GM13977 (cell line): Measurements from ENCODE around the gene RAD52.

Experiments
- DNase-seq: peaks from one replicate; pipeline ENCODE4 v3.0.0; 2012; ENCODE audit warnings: low spot score
- in situ Hi-C: fragments of 300-500 bp; cut with MboI; formaldehyde crosslinking; loops from one replicate; pipeline ENCODE4 v1.12.0; 2022; ENCODE audit warnings: low sequenced_read_pairs, low pct_unique_long_range_greater_than_20kb, mixed read lengths, inconsistent platforms; ENCODE audit not compliant: unreplicated experiment
- TF ChIP-seq, protein P1 (sequence below): IDR thresholded peaks from 2 replicates; pipeline ENCODE4 v1.5.1; 2012; ENCODE audit warnings: mild to moderate bottlenecking, control low read depth; ENCODE audit not compliant: insufficient read depth; ENCODE audit errors: extremely low read depth, missing control alignments

Gene RAD52

DNA sequence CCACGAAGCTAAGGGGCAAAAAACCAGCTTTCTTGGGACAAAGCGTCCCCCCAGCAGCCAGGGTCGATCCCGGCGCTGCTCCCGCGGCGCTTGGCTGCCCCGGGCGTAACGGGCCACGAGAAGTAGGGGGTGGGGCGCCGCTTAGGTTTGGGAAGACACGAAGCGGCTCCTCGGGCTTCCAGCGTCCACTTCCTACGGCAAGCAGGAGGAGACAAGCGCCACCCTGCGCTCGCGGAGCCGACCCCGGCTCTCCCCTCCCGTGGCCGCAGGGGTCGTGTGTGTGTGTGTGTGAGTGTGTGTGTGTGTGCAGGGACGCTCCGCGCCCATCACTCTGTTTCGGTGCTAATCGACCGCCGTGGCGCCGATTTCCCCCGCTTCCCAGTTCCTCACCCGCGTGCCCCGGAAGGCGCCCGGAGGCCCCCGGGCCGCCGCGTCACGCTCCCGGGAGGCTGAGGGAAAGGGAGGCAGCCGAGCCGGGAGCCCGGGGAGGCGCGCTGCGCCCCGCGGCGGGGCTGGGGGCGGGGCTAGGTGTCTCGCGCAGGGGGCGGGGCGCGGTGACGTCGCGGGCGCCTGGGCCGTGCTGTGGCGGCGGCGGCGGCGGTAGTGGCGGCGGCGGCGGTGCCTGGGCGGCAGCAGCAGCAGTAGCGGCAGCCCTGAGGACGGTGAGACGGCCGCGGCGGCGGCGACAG lies 41.3 kb upstream of the RAD52 start, which contains the start of gene ERC1:
Gene ERC1, plus strand, starts transcription at position 563 of the 689 bp plus-strand sequence. CDS start 36,681 bp downstream, outside the sequence.
- TF ChIP-seq, protein P1, sequence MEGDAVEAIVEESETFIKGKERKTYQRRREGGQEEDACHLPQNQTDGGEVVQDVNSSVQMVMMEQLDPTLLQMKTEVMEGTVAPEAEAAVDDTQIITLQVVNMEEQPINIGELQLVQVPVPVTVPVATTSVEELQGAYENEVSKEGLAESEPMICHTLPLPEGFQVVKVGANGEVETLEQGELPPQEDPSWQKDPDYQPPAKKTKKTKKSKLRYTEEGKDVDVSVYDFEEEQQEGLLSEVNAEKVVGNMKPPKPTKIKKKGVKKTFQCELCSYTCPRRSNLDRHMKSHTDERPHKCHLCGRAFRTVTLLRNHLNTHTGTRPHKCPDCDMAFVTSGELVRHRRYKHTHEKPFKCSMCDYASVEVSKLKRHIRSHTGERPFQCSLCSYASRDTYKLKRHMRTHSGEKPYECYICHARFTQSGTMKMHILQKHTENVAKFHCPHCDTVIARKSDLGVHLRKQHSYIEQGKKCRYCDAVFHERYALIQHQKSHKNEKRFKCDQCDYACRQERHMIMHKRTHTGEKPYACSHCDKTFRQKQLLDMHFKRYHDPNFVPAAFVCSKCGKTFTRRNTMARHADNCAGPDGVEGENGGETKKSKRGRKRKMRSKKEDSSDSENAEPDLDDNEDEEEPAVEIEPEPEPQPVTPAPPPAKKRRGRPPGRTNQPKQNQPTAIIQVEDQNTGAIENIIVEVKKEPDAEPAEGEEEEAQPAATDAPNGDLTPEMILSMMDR = no peak
- DNase-seq = peak; percentile 95
- in situ Hi-C loops = no loop called here

DNA sequence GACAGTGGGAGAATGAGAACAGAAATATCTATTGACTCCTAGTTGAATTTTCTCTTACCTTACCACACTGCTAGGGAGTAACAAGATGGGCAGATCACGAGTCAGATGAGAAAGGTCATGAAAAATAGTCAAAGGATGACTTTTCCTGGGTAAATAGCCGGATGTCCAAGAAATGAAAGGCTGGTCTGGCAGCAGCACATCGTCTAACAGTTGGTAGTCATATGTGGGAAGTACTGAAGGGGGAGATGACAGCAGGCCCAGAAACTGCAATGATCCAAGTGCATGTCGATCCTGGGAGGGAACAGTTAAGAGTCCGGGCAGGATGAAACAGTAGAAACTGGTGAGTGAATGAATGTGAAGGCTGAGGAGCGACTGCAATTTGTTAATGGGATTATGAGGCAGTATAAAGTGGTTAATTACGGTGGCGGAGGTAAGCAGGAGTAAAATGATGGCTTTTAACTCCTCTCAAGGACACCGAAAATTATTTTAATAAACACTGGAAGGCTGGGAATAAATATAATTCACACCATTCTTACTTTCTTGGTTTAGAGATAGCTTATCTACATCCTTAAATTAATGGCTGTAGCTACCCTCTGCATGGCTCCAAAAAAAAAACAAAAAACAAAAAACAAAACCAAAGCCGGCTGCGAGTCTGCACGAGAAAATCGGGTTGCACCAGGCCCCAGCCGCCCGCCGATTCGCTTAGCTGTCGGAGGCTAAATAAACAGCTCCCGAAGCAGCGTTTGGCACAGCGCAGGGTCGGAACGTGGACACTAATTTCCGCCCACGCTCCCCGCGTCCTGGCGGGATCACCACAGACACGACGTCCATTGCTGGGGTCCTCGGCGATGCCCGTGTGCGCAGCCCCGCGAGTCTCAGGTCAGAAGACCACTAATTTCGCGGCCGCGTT lies 40.5 kb upstream of the RAD52 start:
- peak; percentile 54 for DNase-seq
- in situ Hi-C loops = no loop called here
- TF ChIP-seq, protein P1 = no peak

DNA sequence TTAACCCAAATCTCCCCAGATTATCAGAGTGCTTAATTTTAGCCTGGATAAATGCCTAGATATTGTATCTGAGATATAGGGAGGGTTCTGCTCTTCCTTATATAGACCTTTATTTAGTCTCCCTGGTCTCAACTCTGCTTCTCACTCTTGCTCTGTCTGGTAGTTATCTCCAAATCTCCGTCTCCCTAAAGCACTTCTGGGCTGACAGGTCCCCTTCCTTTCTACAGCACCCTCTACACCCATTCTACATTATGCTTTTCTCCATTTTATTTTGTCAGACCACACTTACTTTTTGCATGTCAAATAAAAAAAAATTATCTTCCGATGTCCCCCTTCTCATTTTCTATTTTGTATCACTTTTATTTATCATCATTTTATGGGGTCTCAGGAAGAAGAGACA lies 39.6 kb upstream of the RAD52 start:
- in situ Hi-C loops = no loop called here
- TF ChIP-seq, protein P1 = no peak
- no peak for DNase-seq

DNA sequence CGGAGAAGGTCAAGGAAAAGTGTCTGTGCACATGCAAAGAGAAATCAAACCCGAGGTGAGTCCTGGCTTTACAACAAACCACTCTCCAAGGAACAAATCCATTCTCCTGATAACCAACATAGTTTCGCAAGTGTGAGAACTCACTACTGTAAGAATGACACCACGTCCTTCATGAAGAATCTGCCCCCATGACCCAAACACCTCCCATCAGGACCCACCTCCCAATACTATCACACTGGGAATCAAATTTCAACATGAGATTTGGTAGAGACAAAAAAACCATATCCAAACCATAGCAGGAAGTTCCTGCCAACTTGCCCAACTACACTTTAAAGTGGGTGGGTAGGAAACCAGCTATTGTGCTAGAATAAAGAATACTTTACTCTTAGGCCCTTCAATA lies 39.2 kb upstream of the RAD52 start:
- no peak for DNase-seq
- TF ChIP-seq, protein P1 = no peak
- in situ Hi-C loops = no loop called here

DNA sequence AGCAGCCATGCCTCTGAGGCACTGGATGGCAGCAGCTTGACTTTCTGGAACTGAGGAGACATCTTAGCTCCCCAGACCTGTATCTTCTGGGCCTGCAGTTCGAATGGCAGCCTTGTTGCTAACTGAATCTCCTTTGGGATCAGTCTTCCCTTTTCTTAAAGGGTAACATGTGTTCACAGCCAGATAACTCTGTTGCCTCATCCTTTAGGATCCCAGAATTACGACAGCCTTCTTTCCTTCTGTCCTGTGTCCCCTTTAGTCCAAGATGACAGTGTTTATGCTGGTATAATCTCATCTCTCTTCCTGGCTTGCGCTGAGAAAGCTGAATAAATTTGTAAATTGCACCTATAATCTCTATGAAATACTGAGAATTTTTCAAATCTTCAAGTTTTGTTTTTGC lies 32.5 kb upstream of the RAD52 start:
- DNase-seq = no peak
- in situ Hi-C loops = no loop called here
- TF ChIP-seq, protein P1 = no peak

DNA sequence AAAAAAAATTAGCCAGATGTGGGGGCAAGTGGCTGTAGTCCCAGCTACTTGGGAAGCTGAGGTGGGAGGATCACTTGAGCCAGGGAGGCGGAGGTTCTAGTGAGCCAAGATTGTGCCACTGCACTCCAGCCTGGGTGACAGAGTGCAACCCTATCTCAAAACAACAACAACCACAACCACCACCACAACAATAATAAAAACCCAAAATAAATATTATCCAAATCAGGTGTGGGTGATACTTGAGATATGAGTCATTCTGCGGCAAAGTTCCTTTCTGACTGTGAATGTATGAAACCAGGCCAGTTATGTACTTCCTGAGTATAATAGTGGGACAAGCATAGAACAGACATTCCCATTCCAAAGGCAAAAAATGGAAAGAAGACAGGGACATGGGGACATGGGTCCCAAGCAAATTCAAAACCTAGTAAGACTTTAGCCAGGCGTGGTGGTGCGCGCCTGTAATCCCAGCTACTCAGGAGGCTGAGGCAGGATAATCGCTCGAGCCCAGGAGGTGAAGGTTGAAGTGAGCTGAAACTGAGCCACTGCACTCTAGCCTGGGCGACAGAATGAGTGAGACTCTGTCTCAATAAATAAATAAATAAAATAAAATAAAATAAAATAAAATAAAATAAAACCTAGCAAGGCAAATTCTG lies 31.8 kb upstream of the RAD52 start:
- DNase-seq = no peak
- in situ Hi-C loops = no loop called here
- TF ChIP-seq, protein P1 = no peak
